Measurements from ENCODE around the gene MALL.
"Not testable (repeated sequence)": the region's sequence is repeated elsewhere in the genome, so short reads cannot be mapped to it uniquely, and the experiment has no call there.

Gene MALL

GRCh38 chr2:110115291-110116032 lies at the start of gene MALL:
Gene MALL (minus strand): TSS chr2:110115822. CDS start chr2:110115792, 30 bp downstream.
- DNase-seq = no peak

- no peak for DNase-seq
Measured at GRCh38 chr2:110157153-110157793, 41.7 kb upstream of the MALL start.

GRCh38 chr2:110154828-110155227 lies 39.2 kb upstream of the MALL start:
- not testable (repeated sequence) for DNase-seq

GRCh38 chr2:110154188-110154587 lies 38.6 kb upstream of the MALL start:
- DNase-seq = not testable (repeated sequence)

- no peak for DNase-seq
Measured at GRCh38 chr2:110153416-110153815, 37.8 kb upstream of the MALL start.

- no peak for DNase-seq
Measured at GRCh38 chr2:110152943-110153342, 37.3 kb upstream of the MALL start.

GRCh38 chr2:110149330-110150220 lies 34.0 kb upstream of the MALL start:
- DNase-seq = no peak

- no peak for DNase-seq
Measured at GRCh38 chr2:110146945-110147332, 31.3 kb upstream of the MALL start.

GRCh38 chr2:110146183-110146944 lies 30.7 kb upstream of the MALL start:
- DNase-seq = no peak

GRCh38 chr2:110143982-110144381 lies 28.4 kb upstream of the MALL start:
- DNase-seq = no peak

- DNase-seq = no peak
Measured at GRCh38 chr2:110140401-110140800, 24.8 kb upstream of the MALL start.

- no peak for DNase-seq
Measured at GRCh38 chr2:110134025-110134424, 18.4 kb upstream of the MALL start.

- no peak for DNase-seq
Measured at GRCh38 chr2:110131166-110131565, 15.5 kb upstream of the MALL start.

GRCh38 chr2:110130757-110131156 lies 15.1 kb upstream of the MALL start:
- no peak for DNase-seq

GRCh38 chr2:110126906-110127305 lies 11.3 kb upstream of the MALL start:
- no peak for DNase-seq

- DNase-seq = no peak
Measured at GRCh38 chr2:110126086-110126773, 10.6 kb upstream of the MALL start.

GRCh38 chr2:110124939-110125691 lies 9.5 kb upstream of the MALL start:
- DNase-seq = no peak

- no peak for DNase-seq
Measured at GRCh38 chr2:110124038-110124825, 8.6 kb upstream of the MALL start.

- DNase-seq = no peak
Measured at GRCh38 chr2:110121592-110121991, 6.0 kb upstream of the MALL start.

GRCh38 chr2:110121052-110121334 lies 5.4 kb upstream of the MALL start:
- no peak for DNase-seq

Measured in SIG-M5 (cell line).